ENCODE data around the gene TULP4. TPM values are rescaled to one million over a fixed set of nuclear protein-coding genes. Genes with fewer than 3 reads are reported as not detected.
"Not testable (repeated sequence)": the region's sequence is repeated elsewhere in the genome, so short reads cannot be mapped to it uniquely, and the experiment has no call there.

Gene TULP4
- total RNA-seq, 4 donors from 2014 or later, result 76.7 to 118 (median 95.7) TPM

- ATAC-seq (ENCODE audit: low FRiP score) (no peak), DNase-seq (ENCODE audit: low spot score) (no peak)
- TF ChIP-seq CTCF (IDR thresholded peaks at IDR 0.05), result no peak
These were observed 164.1 kb downstream of the TULP4 start for GRCh38 chr6:158476389-158476788.

GRCh38 chr6:158477722-158478121 is 165.5 kb downstream of the TULP4 start:
- DNase-seq (ENCODE audit: low spot score), result not testable (repeated sequence)

GRCh38 chr6:158480989-158481388 is 168.7 kb downstream of the TULP4 start:
- DNase-seq (ENCODE audit: low spot score) (no peak), ATAC-seq (ENCODE audit: low FRiP score) (no peak)
- TF ChIP-seq CTCF (IDR thresholded peaks at IDR 0.05), result no peak

More at GRCh38 chr6:158477722-158478121, 165.5 kb downstream of the TULP4 start:
- not testable (repeated sequence) for ATAC-seq (ENCODE audit: low FRiP score)

- no peak for TF ChIP-seq CTCF (IDR thresholded peaks at IDR 0.05)
- ATAC-seq (ENCODE audit: low FRiP score) (no peak), DNase-seq (ENCODE audit: low spot score) (no peak)
These were observed 169.6 kb downstream of the TULP4 start for GRCh38 chr6:158481690-158482473.

GRCh38 chr6:158485431-158485830 is 173.2 kb downstream of the TULP4 start:
- no peak for TF ChIP-seq CTCF (IDR thresholded peaks at IDR 0.05)
- ATAC-seq (ENCODE audit: low FRiP score) (no peak), DNase-seq (ENCODE audit: low spot score) (no peak)

GRCh38 chr6:158487495-158487894 is 175.2 kb downstream of the TULP4 start:
- DNase-seq (ENCODE audit: low spot score) (no peak), ATAC-seq (ENCODE audit: low FRiP score) (no peak)
- TF ChIP-seq CTCF (IDR thresholded peaks at IDR 0.05), result no peak

GRCh38 chr6:158488065-158488464 is 175.8 kb downstream of the TULP4 start:
- no peak for TF ChIP-seq CTCF (IDR thresholded peaks at IDR 0.05)
- DNase-seq (ENCODE audit: low spot score), result no peak
- ATAC-seq (ENCODE audit: low FRiP score), result peak; percentile 68

Data from omental fat pad (tissue), 4 donors.